Chondrocyte (in vitro differentiated cells): ENCODE results near the gene GCLC. TPM values are rescaled to one million over a fixed set of nuclear protein-coding genes. Genes with fewer than 3 reads are reported as not detected.

Experiments used
- DNase-seq: peaks from one replicate; pipeline ENCODE4 v3.0.0; 2021; ENCODE audit warnings: mixed read lengths, low spot score
- H3K27ac Mint-ChIP-seq: one replicate; pipeline ENCODE4 v1.8.0; 2021; ENCODE audit warnings: mild to moderate bottlenecking, moderate library complexity, mixed read lengths; ENCODE audit not compliant: unreplicated experiment
- H3K27me3 Mint-ChIP-seq: 2 replicates; pipeline ENCODE4 v1.8.0; 2021; ENCODE audit warnings: low read depth, mixed read lengths
- H3K36me3 Mint-ChIP-seq: 2 replicates; pipeline ENCODE4 v1.8.0; 2021; ENCODE audit warnings: low read depth, mixed read lengths
- H3K4me1 Mint-ChIP-seq: 2 replicates; pipeline ENCODE4 v1.8.0; 2021; ENCODE audit warnings: low read depth, mild to moderate bottlenecking, mixed read lengths
- H3K4me3 Mint-ChIP-seq: one replicate; pipeline ENCODE4 v1.8.0; 2021; ENCODE audit warnings: mild to moderate bottlenecking, moderate library complexity, mixed read lengths; ENCODE audit not compliant: unreplicated experiment
- H3K9me3 Mint-ChIP-seq: 2 replicates; pipeline ENCODE4 v1.8.0; 2021; ENCODE audit warnings: low read depth, mixed read lengths
- total RNA-seq: library from RNA; stranded (reverse); gene quantifications from 3 replicates; pipeline ENCODE4 v1.2.1, GENCODE V29; 2021
- TF ChIP-seq, protein P1 (sequence below): fragments of 200-600 bp; sonication (generic); IDR thresholded peaks from 2 replicates; pipeline ENCODE4 v1.5.0; 2021; ENCODE audit warnings: antibody characterized with exemption, mild to moderate bottlenecking, moderate library complexity

The GCLC gene
- total RNA-seq, 1 donor from 2014 or later: 35.2 TPM

DNA sequence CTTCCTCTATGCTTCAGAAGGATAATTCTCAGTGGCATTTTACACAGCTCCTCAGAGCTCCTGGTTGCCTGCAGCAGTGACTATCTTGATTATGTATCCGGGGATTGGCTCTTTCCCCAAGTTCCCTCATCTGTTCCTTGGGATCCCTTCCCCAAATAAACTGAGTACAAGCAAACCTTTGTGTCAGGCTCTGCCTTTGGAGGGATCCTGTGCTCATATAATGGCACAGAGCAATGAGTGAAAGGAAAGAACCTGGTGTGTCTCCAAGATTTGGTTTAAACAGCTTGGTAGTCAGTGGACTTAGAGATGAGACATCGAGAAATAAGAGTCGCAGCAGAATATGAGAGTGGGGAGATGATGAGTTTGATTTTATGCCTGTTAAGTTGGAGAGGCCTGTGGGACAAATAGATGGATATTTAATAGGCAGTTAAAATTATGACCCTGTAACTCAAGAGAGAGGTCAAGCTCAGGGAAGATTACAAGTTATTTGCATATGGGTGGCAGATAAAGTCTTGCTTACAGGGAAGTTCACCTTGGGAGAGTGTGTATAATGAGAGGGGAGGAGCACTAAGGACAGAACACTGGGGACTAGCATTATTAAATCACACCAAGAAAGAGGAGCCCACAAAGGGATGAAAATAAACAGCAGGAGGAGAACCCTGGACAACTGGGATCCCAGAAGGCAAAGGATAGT, 44.1 kb upstream of the GCLC start:
- no peak overlapping the region for H3K4me3 Mint-ChIP-seq
- DNase-seq: no peak
- H3K36me3 Mint-ChIP-seq: no peaks in the 10 kb centered on the region
- no peaks in the 10 kb centered on the region for H3K9me3 Mint-ChIP-seq
- peaks cover 10% of the 10 kb centered on the region for H3K4me1 Mint-ChIP-seq
- no peak overlapping the region for H3K27ac Mint-ChIP-seq
- TF ChIP-seq, protein P1, sequence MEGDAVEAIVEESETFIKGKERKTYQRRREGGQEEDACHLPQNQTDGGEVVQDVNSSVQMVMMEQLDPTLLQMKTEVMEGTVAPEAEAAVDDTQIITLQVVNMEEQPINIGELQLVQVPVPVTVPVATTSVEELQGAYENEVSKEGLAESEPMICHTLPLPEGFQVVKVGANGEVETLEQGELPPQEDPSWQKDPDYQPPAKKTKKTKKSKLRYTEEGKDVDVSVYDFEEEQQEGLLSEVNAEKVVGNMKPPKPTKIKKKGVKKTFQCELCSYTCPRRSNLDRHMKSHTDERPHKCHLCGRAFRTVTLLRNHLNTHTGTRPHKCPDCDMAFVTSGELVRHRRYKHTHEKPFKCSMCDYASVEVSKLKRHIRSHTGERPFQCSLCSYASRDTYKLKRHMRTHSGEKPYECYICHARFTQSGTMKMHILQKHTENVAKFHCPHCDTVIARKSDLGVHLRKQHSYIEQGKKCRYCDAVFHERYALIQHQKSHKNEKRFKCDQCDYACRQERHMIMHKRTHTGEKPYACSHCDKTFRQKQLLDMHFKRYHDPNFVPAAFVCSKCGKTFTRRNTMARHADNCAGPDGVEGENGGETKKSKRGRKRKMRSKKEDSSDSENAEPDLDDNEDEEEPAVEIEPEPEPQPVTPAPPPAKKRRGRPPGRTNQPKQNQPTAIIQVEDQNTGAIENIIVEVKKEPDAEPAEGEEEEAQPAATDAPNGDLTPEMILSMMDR: no peak
- peaks cover 2% of the 10 kb centered on the region for H3K27me3 Mint-ChIP-seq

DNA sequence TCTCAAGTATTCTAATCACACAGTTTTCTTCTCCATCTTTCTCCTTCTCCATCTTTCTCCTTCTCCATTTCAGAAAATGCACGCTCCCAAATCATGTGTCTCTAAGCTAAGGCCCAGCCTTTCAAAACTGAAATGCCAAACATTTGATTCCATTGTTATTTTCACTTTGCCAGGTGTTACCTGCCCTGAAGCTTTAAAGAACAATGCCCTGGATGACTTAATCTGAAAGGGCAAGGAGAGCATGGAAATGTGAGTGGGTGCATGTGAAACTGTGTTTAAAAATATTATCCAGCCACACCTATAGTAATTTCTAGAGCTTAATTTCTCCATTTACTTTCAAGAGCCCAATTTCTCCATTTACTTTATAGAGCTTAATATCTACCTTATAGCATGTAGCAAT, 42.4 kb upstream of the GCLC start:
- Mint-ChIP-seq H3K4me1 (peaks cover 10% of the 10 kb centered on the region), H3K4me3 (no peak overlapping the region), H3K36me3 (no peaks in the 10 kb centered on the region), H3K27me3 (peaks cover 2% of the 10 kb centered on the region), H3K9me3 (no peaks in the 10 kb centered on the region), H3K27ac (no peak overlapping the region)
- TF ChIP-seq, protein P1: no peak
- DNase-seq: no peak

DNA sequence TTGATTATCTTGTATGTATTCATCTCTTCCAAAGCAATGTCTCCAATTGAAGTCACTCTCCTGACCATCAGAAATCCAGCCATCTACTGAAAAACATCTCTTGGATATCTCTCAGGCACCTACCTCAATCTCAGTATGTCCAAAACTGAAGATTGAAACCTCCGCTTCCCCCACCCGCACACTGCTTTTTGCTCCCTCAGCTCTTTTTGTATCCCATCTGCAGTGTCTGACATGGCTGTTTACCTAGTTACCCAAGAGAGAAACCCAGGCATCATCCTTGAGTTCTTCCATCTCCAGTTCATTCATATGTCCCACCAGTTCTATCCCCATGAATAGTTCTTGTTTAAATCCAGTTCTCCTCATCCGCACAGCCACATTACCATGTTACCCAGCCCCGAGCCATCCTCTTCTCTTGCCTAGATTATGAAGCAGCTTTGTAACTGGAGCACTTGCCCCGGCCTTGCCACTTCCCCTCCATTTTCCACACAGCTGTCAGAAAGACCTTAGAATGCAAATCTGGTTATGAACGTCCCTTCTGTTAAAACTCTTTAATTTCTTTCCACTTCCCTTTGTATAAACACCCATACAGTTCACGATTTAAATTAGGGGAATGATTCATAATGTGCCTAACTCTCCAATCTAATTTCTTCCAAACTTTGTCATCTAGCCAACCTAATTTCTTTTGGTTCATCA, 40.5 kb upstream of the GCLC start:
- no peak for DNase-seq
- TF ChIP-seq, protein P1: no peak
- Mint-ChIP-seq H3K27ac (no peak overlapping the region), H3K4me1 (peaks cover 25% of the 10 kb centered on the region), H3K4me3 (no peak overlapping the region), H3K9me3 (no peaks in the 10 kb centered on the region), H3K27me3 (peaks cover 2% of the 10 kb centered on the region), H3K36me3 (no peaks in the 10 kb centered on the region)

DNA sequence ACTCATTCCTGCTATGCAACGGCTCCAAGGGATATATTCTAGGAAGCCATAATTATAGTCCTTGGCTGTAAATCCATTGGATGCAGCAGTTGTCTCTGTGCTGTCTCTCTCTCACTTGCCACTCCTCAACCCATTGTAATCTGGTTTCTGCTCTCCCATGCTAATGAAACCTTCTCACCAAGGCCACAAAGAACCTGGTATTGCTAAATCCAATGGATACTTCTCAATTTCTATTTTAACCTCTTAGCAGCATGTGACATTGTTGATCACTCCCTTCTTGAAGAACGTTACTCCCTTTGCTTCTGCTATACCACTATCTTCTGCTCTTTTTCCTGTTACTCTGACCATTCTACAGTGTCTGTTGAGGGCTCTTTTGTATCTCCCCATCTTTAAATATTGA, 39.8 kb upstream of the GCLC start:
- DNase-seq: no peak
- Mint-ChIP-seq H3K4me1 (peaks cover 25% of the 10 kb centered on the region), H3K9me3 (no peaks in the 10 kb centered on the region), H3K27ac (no peak overlapping the region), H3K27me3 (no peaks in the 10 kb centered on the region), H3K4me3 (no peak overlapping the region), H3K36me3 (no peaks in the 10 kb centered on the region)
- TF ChIP-seq, protein P1: no peak

DNA sequence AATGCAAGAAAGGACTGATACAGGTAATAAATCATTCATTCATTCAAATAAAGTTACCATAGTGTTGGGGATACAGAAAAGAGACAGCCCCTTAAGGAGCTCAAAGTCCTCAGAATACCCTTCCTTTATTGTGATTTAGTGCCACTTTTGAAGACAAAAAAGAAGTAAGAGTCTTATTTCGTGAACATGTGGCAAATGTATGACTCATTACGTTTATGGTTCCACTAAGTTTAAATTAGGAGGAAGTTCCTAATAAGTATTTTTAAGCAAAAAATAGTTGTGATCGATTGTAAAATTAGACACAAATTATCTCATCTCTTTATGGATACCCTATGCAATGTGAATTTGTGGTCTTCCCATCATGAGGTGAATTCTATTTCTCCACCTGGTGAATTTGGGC, 38.5 kb upstream of the GCLC start:
- no peak overlapping the region for H3K27ac Mint-ChIP-seq
- no peak for DNase-seq

More for the DNA sequence above, 38.5 kb upstream of the GCLC start:
- TF ChIP-seq, protein P1: no peak
- Mint-ChIP-seq H3K27me3 (no peaks in the 10 kb centered on the region), H3K4me1 (peaks cover 25% of the 10 kb centered on the region), H3K9me3 (no peaks in the 10 kb centered on the region), H3K36me3 (no peaks in the 10 kb centered on the region), H3K4me3 (no peak overlapping the region)
